ENCODE results near the gene SLFNL1. TPM values are rescaled to one million over a fixed set of nuclear protein-coding genes. Genes with fewer than 3 reads are reported as not detected.

The SLFNL1 gene
- total and polyA plus RNA-seq, 2 donors (not counting 1 experiment from before 2014, with no cell fraction given): 0.18 to 1.2 TPM

DNA sequence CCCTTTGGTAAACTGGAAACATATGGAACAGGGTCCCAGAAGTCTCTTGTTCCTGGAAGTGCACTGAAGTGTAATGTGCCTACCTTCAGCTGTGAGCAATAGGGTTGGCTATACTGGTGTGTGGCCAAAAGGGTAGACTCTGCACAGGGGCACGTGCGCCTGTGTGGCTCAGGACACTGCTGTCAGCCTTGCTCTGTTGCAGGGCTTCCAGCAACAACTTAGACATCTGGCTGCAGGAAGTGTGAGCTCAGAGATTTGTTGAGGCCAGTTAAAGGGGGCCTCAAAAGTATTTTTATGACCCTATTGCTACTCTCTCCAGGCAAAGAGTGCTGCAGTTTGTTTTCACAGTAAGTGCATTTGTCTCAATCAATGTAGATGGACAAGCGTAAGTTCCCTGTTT is 34.6 kb downstream of the SLFNL1 start:
- TF ChIP-seq EZH2 (IDR thresholded peaks at IDR 0.05; ENCODE audit: borderline replicate concordance, insufficient read depth, low read depth, low read length, poor library complexity, severe bottlenecking): no peak
- no peak for TF ChIP-seq CTCF (IDR thresholded peaks at IDR 0.05)
- no peak overlapping the region for H3K9ac ChIP-seq (ENCODE audit: low read length)
- DNase-seq (no peak), ATAC-seq (ENCODE audit: low read depth) (no peak)
- H4K20me1 ChIP-seq (ENCODE audit: control insufficient read depth, insufficient read depth, low read length, poor library complexity, severe bottlenecking): no peaks in the 10 kb centered on the region
- intact Hi-C loops (cut with micrococcal nuclease): no loop called here
- peaks cover 3 to 77% of the 10 kb centered on the region in 2 experiments for H3K36me3 ChIP-seq (replicated peaks in 1 of 2; ENCODE audit: control extremely low read depth in 1 of 2, control insufficient read depth in 1 of 2, extremely low read depth in 1 of 2, insufficient read depth in 2 of 2, low read length in 1 of 2)
- ChIA-PET POLR2A (no interaction called here), CTCF (no interaction called here)
- WGBS (ENCODE audit: insufficient coverage): 94% methylated on average over 2 of the region's 3 CpGs
- no peaks in the 10 kb centered on the region for H3K9me3 Mint-ChIP-seq (ENCODE audit: insufficient read depth)
- no peak overlapping the region for H2AFZ ChIP-seq (ENCODE audit: insufficient read depth, low read depth, low read length, poor library complexity, severe bottlenecking)
- no peak overlapping the region for H3K4me3 ChIP-seq (ENCODE audit: control extremely low read depth in 1 of 5, extremely low read depth in 1 of 5, insufficient read depth in 1 of 5, low read depth in 2 of 5, low read length in 4 of 5)
- peaks cover 2% of the 10 kb centered on the region for H3K4me1 Mint-ChIP-seq
- H3K27me3 Mint-ChIP-seq: no peaks in the 10 kb centered on the region
- no peak overlapping the region for H3K4me3 Mint-ChIP-seq
- H3K9me3 ChIP-seq (ENCODE audit: control extremely low read depth in 1 of 3, control insufficient read depth in 2 of 3, insufficient read depth in 1 of 3, low read length in 2 of 3): no peaks in the 10 kb centered on the region
- peaks cover 33% of the 10 kb centered on the region for H3K79me2 ChIP-seq (ENCODE audit: control insufficient read depth, insufficient read depth, low read length)
- H3K27ac ChIP-seq (ENCODE audit: low read length in 2 of 2): no peak overlapping the region
- no peaks in the 10 kb centered on the region for H3K27me3 ChIP-seq (replicated peaks in 1 of 4; ENCODE audit: control extremely low read depth in 1 of 4, control insufficient read depth in 3 of 4, insufficient read depth in 4 of 4, low read length in 3 of 4)
- H3K4me2 ChIP-seq (replicated peaks; ENCODE audit: low read depth, low read length, poor library complexity, severe bottlenecking): no peak overlapping the region
- no peak overlapping the region for H3K27ac Mint-ChIP-seq
- H3K4me1 ChIP-seq (ENCODE audit: control insufficient read depth in 2 of 2, insufficient read depth in 2 of 2, low read length in 2 of 2): no peaks in the 10 kb centered on the region

- Histone ChIP-seq H3K27ac (ENCODE audit: low read length in 2 of 2) (no peak overlapping the region), H3K36me3 (replicated peaks in 1 of 2; ENCODE audit: control extremely low read depth in 1 of 2, control insufficient read depth in 1 of 2, extremely low read depth in 1 of 2, insufficient read depth in 2 of 2, low read length in 1 of 2) (peaks cover 3 to 71% of the 10 kb centered on the region in 2 experiments), H3K4me2 (replicated peaks; ENCODE audit: low read depth, low read length, poor library complexity, severe bottlenecking) (no peak overlapping the region), H3K79me2 (ENCODE audit: control insufficient read depth, insufficient read depth, low read length) (peaks cover 39% of the 10 kb centered on the region), H2AFZ (ENCODE audit: insufficient read depth, low read depth, low read length, poor library complexity, severe bottlenecking) (no peak overlapping the region), H3K27me3 (replicated peaks in 1 of 4; ENCODE audit: control extremely low read depth in 1 of 4, control insufficient read depth in 3 of 4, insufficient read depth in 4 of 4, low read length in 3 of 4) (no peaks in the 10 kb centered on the region), H3K4me1 (ENCODE audit: control insufficient read depth in 2 of 2, insufficient read depth in 2 of 2, low read length in 2 of 2) (no peaks in the 10 kb centered on the region), H3K9ac (ENCODE audit: low read length) (no peak overlapping the region), H4K20me1 (ENCODE audit: control insufficient read depth, insufficient read depth, low read length, poor library complexity, severe bottlenecking) (no peaks in the 10 kb centered on the region), H3K9me3 (ENCODE audit: control extremely low read depth in 1 of 3, control insufficient read depth in 2 of 3, insufficient read depth in 1 of 3, low read length in 2 of 3) (no peaks in the 10 kb centered on the region), H3K4me3 (ENCODE audit: control extremely low read depth in 1 of 5, extremely low read depth in 1 of 5, insufficient read depth in 1 of 5, low read depth in 2 of 5, low read length in 4 of 5) (no peak overlapping the region)
- intact Hi-C loops (cut with micrococcal nuclease): no loop called here
- no peak for DNase-seq
- CTCF ChIA-PET: interaction anchor here (1.1 kb wide), 1 partner anchor 16 kb away, joined by 3 read pairs; no protein-coding TSS in a partner anchor
- no peak for ATAC-seq (ENCODE audit: low read depth)
- H3K27ac Mint-ChIP-seq: no peak overlapping the region
- no peak overlapping the region for H3K4me3 Mint-ChIP-seq
- H3K27me3 Mint-ChIP-seq: no peaks in the 10 kb centered on the region
- POLR2A ChIA-PET: no interaction called here
- 96% methylated on average over 10 of the region's 10 CpGs for WGBS (ENCODE audit: insufficient coverage)
- H3K9me3 Mint-ChIP-seq (ENCODE audit: insufficient read depth): no peaks in the 10 kb centered on the region
- TF ChIP-seq EZH2 (IDR thresholded peaks at IDR 0.05; ENCODE audit: borderline replicate concordance, insufficient read depth, low read depth, low read length, poor library complexity, severe bottlenecking) (no peak), CTCF (IDR thresholded peaks at IDR 0.05) (no peak)
- H3K4me1 Mint-ChIP-seq: peaks cover 4% of the 10 kb centered on the region
Observed at GRCh38 chr1:40986328-40986783, 35.2 kb downstream of the SLFNL1 start.

Data from B cell (primary cell).